IgD-negative memory B cell (primary cell): ENCODE measurements around the gene HIRIP3. TPM values are rescaled to one million over a fixed set of nuclear protein-coding genes. Genes with fewer than 3 reads are reported as not detected.

Experiments
- H3K27ac Mint-ChIP-seq, 3 donors: one replicate each; pipeline ENCODE4 v1.8.0; 2020 to 2022; ENCODE audit warnings: mild to moderate bottlenecking in 3 of 3, mixed read lengths in 3 of 3, moderate library complexity in 1 of 3
- H3K27me3 Mint-ChIP-seq: one replicate; pipeline ENCODE4 v1.8.0; 2021; ENCODE audit warnings: mixed read lengths
- H3K36me3 Mint-ChIP-seq: one replicate; pipeline ENCODE4 v1.8.0; 2020; ENCODE audit warnings: mild to moderate bottlenecking, mixed read lengths
- H3K4me1 Mint-ChIP-seq, 3 donors: one replicate each; pipeline ENCODE4 v1.8.0; 2020 to 2022; ENCODE audit warnings: mixed read lengths in 3 of 3, mild to moderate bottlenecking in 1 of 3
- H3K4me3 Mint-ChIP-seq, 4 donors: one replicate each; pipeline ENCODE4 v1.8.0; 2020 to 2022; ENCODE audit warnings: mild to moderate bottlenecking in 4 of 4, mixed read lengths in 4 of 4, moderate library complexity in 3 of 4
- H3K9me3 Mint-ChIP-seq, 3 donors: one replicate each; pipeline ENCODE4 v1.8.0; 2020 to 2021; ENCODE audit warnings: mixed read lengths in 3 of 3, mild to moderate bottlenecking in 1 of 3
- polyA plus RNA-seq: library from polyadenylated mRNA; unstranded; fragments of 300-500 nt; fragmentation: Illumina TruSeq; gene quantifications from one replicate; pipeline ENCODE4 v1.2.3, GENCODE V29; 2021

The HIRIP3 gene
- polyA plus RNA-seq, 1 donor from 2014 or later = 21.0 TPM

DNA sequence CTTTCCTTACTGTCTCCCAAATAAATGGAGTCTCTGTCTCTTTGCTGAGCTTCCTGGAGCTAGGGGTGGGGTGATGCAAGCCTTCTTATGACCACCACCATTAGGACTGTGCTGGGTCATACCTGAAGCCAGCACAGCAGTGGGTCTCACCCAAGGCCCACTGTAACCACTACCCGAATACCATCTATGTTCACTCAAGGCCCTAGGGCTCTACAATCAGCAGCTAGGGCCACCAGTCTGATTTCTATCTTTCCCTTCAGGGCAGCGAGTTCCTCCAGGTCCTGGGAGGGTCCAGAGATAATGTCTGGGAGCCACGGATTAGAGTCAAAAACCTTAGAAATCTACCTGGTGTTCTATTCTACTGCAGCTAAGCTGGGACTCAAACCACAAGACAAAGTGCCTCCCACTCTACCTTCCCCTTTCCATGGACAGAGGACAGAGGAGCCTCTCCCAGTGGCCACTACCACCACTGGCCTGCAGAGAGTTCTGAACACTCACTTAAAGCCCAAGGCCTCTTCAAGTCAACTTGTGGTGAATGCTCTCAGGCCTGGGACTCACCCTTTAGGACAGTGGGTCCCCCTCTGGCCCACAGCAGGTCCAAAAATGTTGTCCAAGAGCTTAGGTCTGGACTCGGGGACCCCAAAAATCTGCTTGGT, 44.5 kb downstream of the HIRIP3 start:
- no peaks in the 10 kb centered on the region for H3K4me1 Mint-ChIP-seq
- H3K4me3 Mint-ChIP-seq = no peak overlapping the region
- no peak overlapping the region for H3K27ac Mint-ChIP-seq
- peaks cover 2 to 8% (median 3%) of the 10 kb centered on the region in 3 donors for H3K9me3 Mint-ChIP-seq
- H3K27me3 Mint-ChIP-seq = no peaks in the 10 kb centered on the region
- H3K36me3 Mint-ChIP-seq = peaks cover 1% of the 10 kb centered on the region

- no peaks in the 10 kb centered on the region for H3K27me3 Mint-ChIP-seq
- H3K9me3 Mint-ChIP-seq = peaks cover 2 to 8% (median 3%) of the 10 kb centered on the region in 3 donors
- peaks cover 1% of the 10 kb centered on the region for H3K36me3 Mint-ChIP-seq
- H3K4me1 Mint-ChIP-seq = no peaks in the 10 kb centered on the region
- H3K27ac Mint-ChIP-seq = no peak overlapping the region
- H3K4me3 Mint-ChIP-seq = no peak overlapping the region
Observed at GRCh38 chr16:29947897-29948296, 47.5 kb downstream of the HIRIP3 start.

- Mint-ChIP-seq H3K4me3 (no peak overlapping the region), H3K9me3 (peaks cover 0 to 2% (median 0%) of the 10 kb centered on the region in 3 donors), H3K27ac (no peak overlapping the region), H3K36me3 (peaks cover 1% of the 10 kb centered on the region), H3K4me1 (no peaks in the 10 kb centered on the region), H3K27me3 (peaks cover 8% of the 10 kb centered on the region)
Observed at GRCh38 chr16:29943846-29944799, 51.3 kb downstream of the HIRIP3 start.

Other genes with a start within 250 kb of the HIRIP3 start
- 50.6 TPM for gene C16orf54, start 249.6 kb downstream of the HIRIP3 start, polyA plus RNA-seq
- not detected for gene ZG16, start 217.4 kb downstream of the HIRIP3 start, polyA plus RNA-seq
- gene KIF22, start 204.9 kb downstream of the HIRIP3 start, polyA plus RNA-seq = 34.7 TPM
- gene MAZ, start 189.1 kb downstream of the HIRIP3 start, polyA plus RNA-seq = 22.9 TPM
- gene PRRT2, start 183.4 kb downstream of the HIRIP3 start, polyA plus RNA-seq = not detected
- 59.6 TPM for gene PAGR1, start 179.5 kb downstream of the HIRIP3 start, polyA plus RNA-seq
- 90.3 TPM for gene MVP, start 175.2 kb downstream of the HIRIP3 start, polyA plus RNA-seq
- gene CDIPT, start 132.4 kb downstream of the HIRIP3 start, polyA plus RNA-seq = 73.8 TPM
- not detected for gene SEZ6L2, start 96.1 kb downstream of the HIRIP3 start, polyA plus RNA-seq
- gene ASPHD1, start 95.1 kb downstream of the HIRIP3 start, polyA plus RNA-seq = not detected
- 19.2 TPM for gene KCTD13, start 69.4 kb downstream of the HIRIP3 start, polyA plus RNA-seq
- 171 TPM for gene TMEM219, start 33.5 kb downstream of the HIRIP3 start, polyA plus RNA-seq
- gene TAOK2, start 21.7 kb downstream of the HIRIP3 start, polyA plus RNA-seq = 7.6 TPM
- gene INO80E, start 624 bp upstream of the HIRIP3 start, polyA plus RNA-seq = 6.0 TPM
- not detected for gene DOC2A, start 15.4 kb upstream of the HIRIP3 start, polyA plus RNA-seq
- not detected for gene C16orf92, start 27.6 kb upstream of the HIRIP3 start, polyA plus RNA-seq
- not detected for gene TLCD3B, start 35.7 kb upstream of the HIRIP3 start, polyA plus RNA-seq
- 884 TPM for gene ALDOA, start 70.1 kb upstream of the HIRIP3 start, polyA plus RNA-seq
- 187 TPM for gene PPP4C, start 80.4 kb upstream of the HIRIP3 start, polyA plus RNA-seq
- gene TBX6, start 96.3 kb upstream of the HIRIP3 start, polyA plus RNA-seq = not detected
- gene YPEL3, start 100.6 kb upstream of the HIRIP3 start, polyA plus RNA-seq = 362 TPM
- not detected for gene GDPD3, start 117.9 kb upstream of the HIRIP3 start, polyA plus RNA-seq
- 8.6 TPM for gene MAPK3, start 127.6 kb upstream of the HIRIP3 start, polyA plus RNA-seq
- gene CORO1A, start 188.0 kb upstream of the HIRIP3 start, polyA plus RNA-seq = 1,353 TPM
- 264 TPM for gene BOLA2B, start 198.0 kb upstream of the HIRIP3 start, polyA plus RNA-seq
- gene SLX1A, start 198.3 kb upstream of the HIRIP3 start, polyA plus RNA-seq = 83.5 TPM
- gene SULT1A3, start 203.6 kb upstream of the HIRIP3 start, polyA plus RNA-seq = 1.9 TPM